Activated CD4-positive, alpha-beta T cell treated with anti-CD3 and anti-CD28 coated beads, Interleukin-2, amount 10 ng/mL, durations not matched to agents 7 days and 5 days (primary cell): ENCODE measurements around the gene TAF4. TPM values are rescaled to one million over a fixed set of nuclear protein-coding genes. Genes with fewer than 3 reads are reported as not detected.
A peak's percentile ranks its signal among the peaks of the same experiment; 100 is the strongest.

Source experiments
- CTCF ChIA-PET: fragments of 350-600 bp; sonication (Branson Sonifier 250); formaldehyde crosslinking; loops from one replicate; lab custom pipeline; 2021; ENCODE audit warnings: antibody characterized with exemption; lab: Charles Lee
- POLR2A ChIA-PET: fragments of 350-600 bp; sonication (Branson Sonifier 250); formaldehyde crosslinking; loops from one replicate; lab custom pipeline; 2021; ENCODE audit warnings: antibody characterized with exemption; lab: Charles Lee
- DNase-seq: peaks from one replicate; pipeline ENCODE4 v3.0.0-alpha.2; 2020
- H3K27ac Mint-ChIP-seq: one replicate; pipeline ENCODE4 v1.8.0; 2021; ENCODE audit warnings: mild to moderate bottlenecking, moderate library complexity, mixed read lengths
- H3K27me3 Mint-ChIP-seq: one replicate; pipeline ENCODE4 v1.8.0; 2021; ENCODE audit warnings: mixed read lengths
- H3K36me3 Mint-ChIP-seq: one replicate; pipeline ENCODE4 v1.8.0; 2021; ENCODE audit warnings: low read depth, mixed read lengths
- H3K4me1 Mint-ChIP-seq: one replicate; pipeline ENCODE4 v1.8.0; 2021; ENCODE audit warnings: mixed read lengths
- H3K4me3 Mint-ChIP-seq: one replicate; pipeline ENCODE4 v1.8.0; 2021; ENCODE audit warnings: mild to moderate bottlenecking, moderate library complexity, mixed read lengths
- H3K9me3 Mint-ChIP-seq: one replicate; pipeline ENCODE4 v1.8.0; 2021; ENCODE audit warnings: mixed read lengths
- total RNA-seq, 2 experiments: library from RNA; stranded (reverse); gene quantifications; one replicate each; pipeline ENCODE4 v1.2.3, GENCODE V29; 2021

Gene TAF4
- total RNA-seq, 2 experiments from 2014 or later: 24.2 to 32.0 TPM

GRCh38 chr20:62068997-62069396 lies 3.3 kb upstream of the TAF4 start:
- H3K9me3 Mint-ChIP-seq: peaks cover 11% of the 10 kb centered on the region
- peaks cover 6% of the 10 kb centered on the region for H3K36me3 Mint-ChIP-seq
- CTCF ChIA-PET: interaction anchor here (0.8 to 1.3 kb wide), 2 partner anchors 46 to 50 kb away, joined by 3 to 4 read pairs; no protein-coding TSS in a partner anchor
- no peak overlapping the region for H3K4me3 Mint-ChIP-seq
- POLR2A ChIA-PET: no interaction called here
- H3K4me1 Mint-ChIP-seq: peaks cover 20% of the 10 kb centered on the region
- no peak overlapping the region for H3K27ac Mint-ChIP-seq
- no peak for DNase-seq
- H3K27me3 Mint-ChIP-seq: no peaks in the 10 kb centered on the region

- POLR2A ChIA-PET: no interaction called here
- Mint-ChIP-seq H3K9me3 (no peaks in the 10 kb centered on the region), H3K27ac (peak overlapping the region; percentile 94), H3K27me3 (no peaks in the 10 kb centered on the region), H3K4me3 (peak overlapping the region; percentile 80), H3K4me1 (peaks cover 33% of the 10 kb centered on the region), H3K36me3 (peaks cover 8% of the 10 kb centered on the region)
- no peak for DNase-seq
- CTCF ChIA-PET: interaction anchor here (1.5 kb wide), 1 partner anchor 62 kb away, joined by 3 read pairs; no protein-coding TSS in a partner anchor
Observed at GRCh38 chr20:62067547-62068260, 2.0 kb upstream of the TAF4 start.

- peaks cover 13% of the 10 kb centered on the region for H3K36me3 Mint-ChIP-seq
- ChIA-PET CTCF (interaction anchor here (0.9 to 1.5 kb wide), 2 partner anchors 54 to 63 kb away, joined by 3 read pairs; no protein-coding TSS in a partner anchor), POLR2A (interaction anchor here (1.5 kb wide), 1 partner anchor 55 kb away, joined by 7 read pairs; the partner anchor contains the start of gene LSM14B)
- H3K4me3 Mint-ChIP-seq: peak overlapping the region; percentile 80
- H3K27me3 Mint-ChIP-seq: no peaks in the 10 kb centered on the region
- H3K27ac Mint-ChIP-seq: peak overlapping the region; percentile 94
- no peak for DNase-seq
- H3K4me1 Mint-ChIP-seq: peaks cover 38% of the 10 kb centered on the region
- H3K9me3 Mint-ChIP-seq: no peaks in the 10 kb centered on the region
Observed at GRCh38 chr20:62066983-62067433, 1.3 kb upstream of the TAF4 start.

GRCh38 chr20:62066339-62066982 lies 780 bp upstream of the TAF4 start:
- POLR2A ChIA-PET: interaction anchor here (1.5 kb wide), 1 partner anchor 55 kb away, joined by 7 read pairs; the partner anchor contains the start of gene LSM14B
- DNase-seq: peak; percentile 58
- Mint-ChIP-seq H3K4me1 (peaks cover 43% of the 10 kb centered on the region), H3K36me3 (peaks cover 13% of the 10 kb centered on the region), H3K9me3 (no peaks in the 10 kb centered on the region), H3K27me3 (no peaks in the 10 kb centered on the region), H3K27ac (peak overlapping the region; percentile 94), H3K4me3 (peak overlapping the region; percentile 80)
- CTCF ChIA-PET: interaction anchor here (0.9 to 1.5 kb wide), 2 partner anchors 55 to 63 kb away, joined by 3 read pairs; no protein-coding TSS in a partner anchor

- Mint-ChIP-seq H3K4me3 (peak overlapping the region; percentile 78), H3K4me1 (peaks cover 46% of the 10 kb centered on the region), H3K27ac (no peak overlapping the region), H3K9me3 (no peaks in the 10 kb centered on the region), H3K36me3 (peaks cover 13% of the 10 kb centered on the region), H3K27me3 (no peaks in the 10 kb centered on the region)
- no peak for DNase-seq
- ChIA-PET POLR2A (interaction anchor here (1.5 kb wide), 1 partner anchor 57 kb away, joined by 7 read pairs; the partner anchor contains the start of gene LSM14B), CTCF (no interaction called here)
Observed at GRCh38 chr20:62064770-62065673, 659 bp downstream of the TAF4 start.

GRCh38 chr20:62063981-62064769 lies 1.5 kb downstream of the TAF4 start:
- Mint-ChIP-seq H3K9me3 (no peaks in the 10 kb centered on the region), H3K4me1 (peaks cover 53% of the 10 kb centered on the region), H3K27me3 (no peaks in the 10 kb centered on the region), H3K27ac (peak overlapping the region; percentile 79), H3K36me3 (peaks cover 13% of the 10 kb centered on the region), H3K4me3 (peak overlapping the region; percentile 77)
- DNase-seq: no peak
- POLR2A ChIA-PET: no interaction called here
- CTCF ChIA-PET: no interaction called here

GRCh38 chr20:62063315-62063980 lies 2.2 kb downstream of the TAF4 start:
- Mint-ChIP-seq H3K4me3 (peak overlapping the region; percentile 77), H3K27me3 (no peaks in the 10 kb centered on the region), H3K4me1 (peaks cover 56% of the 10 kb centered on the region), H3K27ac (peak overlapping the region; percentile 62), H3K36me3 (peaks cover 13% of the 10 kb centered on the region), H3K9me3 (no peaks in the 10 kb centered on the region)
- CTCF ChIA-PET: interaction anchor here (0.6 to 1.0 kb wide), 2 partner anchors 73 to 201 kb away, joined by 3 read pairs; no protein-coding TSS in a partner anchor
- POLR2A ChIA-PET: no interaction called here
- no peak for DNase-seq

- CTCF ChIA-PET: interaction anchor here (0.6 to 1.0 kb wide), 2 partner anchors 73 to 202 kb away, joined by 3 read pairs; no protein-coding TSS in a partner anchor
- Mint-ChIP-seq H3K4me3 (peak overlapping the region; percentile 77), H3K4me1 (peaks cover 52% of the 10 kb centered on the region), H3K27ac (peak overlapping the region; percentile 39), H3K36me3 (peaks cover 13% of the 10 kb centered on the region), H3K27me3 (no peaks in the 10 kb centered on the region), H3K9me3 (no peaks in the 10 kb centered on the region)
- no peak for DNase-seq
- POLR2A ChIA-PET: no interaction called here
Observed at GRCh38 chr20:62062661-62063314, 2.9 kb downstream of the TAF4 start.

GRCh38 chr20:62061851-62062423 lies 3.7 kb downstream of the TAF4 start:
- Mint-ChIP-seq H3K4me1 (peaks cover 48% of the 10 kb centered on the region), H3K4me3 (no peak overlapping the region), H3K9me3 (no peaks in the 10 kb centered on the region), H3K27me3 (no peaks in the 10 kb centered on the region), H3K36me3 (peaks cover 13% of the 10 kb centered on the region), H3K27ac (no peak overlapping the region)
- ChIA-PET CTCF (interaction anchor here (1.7 kb wide), 1 partner anchor 30 kb away, joined by 3 read pairs; no protein-coding TSS in a partner anchor), POLR2A (interaction anchor here (0.6 kb wide), 1 partner anchor 76 kb away, joined by 3 read pairs; no protein-coding TSS in a partner anchor)
- no peak for DNase-seq
